ENCODE measurements around the gene ANKS4B.
"Not testable (repeated sequence)": the region's sequence is repeated elsewhere in the genome, so short reads cannot be mapped to it uniquely, and the experiment has no call there.

The ANKS4B gene

GRCh38 chr16:21289789-21290188 is 56.3 kb downstream of the ANKS4B start:
- not testable (repeated sequence) for DNase-seq (ENCODE audit: low spot score)

DNA sequence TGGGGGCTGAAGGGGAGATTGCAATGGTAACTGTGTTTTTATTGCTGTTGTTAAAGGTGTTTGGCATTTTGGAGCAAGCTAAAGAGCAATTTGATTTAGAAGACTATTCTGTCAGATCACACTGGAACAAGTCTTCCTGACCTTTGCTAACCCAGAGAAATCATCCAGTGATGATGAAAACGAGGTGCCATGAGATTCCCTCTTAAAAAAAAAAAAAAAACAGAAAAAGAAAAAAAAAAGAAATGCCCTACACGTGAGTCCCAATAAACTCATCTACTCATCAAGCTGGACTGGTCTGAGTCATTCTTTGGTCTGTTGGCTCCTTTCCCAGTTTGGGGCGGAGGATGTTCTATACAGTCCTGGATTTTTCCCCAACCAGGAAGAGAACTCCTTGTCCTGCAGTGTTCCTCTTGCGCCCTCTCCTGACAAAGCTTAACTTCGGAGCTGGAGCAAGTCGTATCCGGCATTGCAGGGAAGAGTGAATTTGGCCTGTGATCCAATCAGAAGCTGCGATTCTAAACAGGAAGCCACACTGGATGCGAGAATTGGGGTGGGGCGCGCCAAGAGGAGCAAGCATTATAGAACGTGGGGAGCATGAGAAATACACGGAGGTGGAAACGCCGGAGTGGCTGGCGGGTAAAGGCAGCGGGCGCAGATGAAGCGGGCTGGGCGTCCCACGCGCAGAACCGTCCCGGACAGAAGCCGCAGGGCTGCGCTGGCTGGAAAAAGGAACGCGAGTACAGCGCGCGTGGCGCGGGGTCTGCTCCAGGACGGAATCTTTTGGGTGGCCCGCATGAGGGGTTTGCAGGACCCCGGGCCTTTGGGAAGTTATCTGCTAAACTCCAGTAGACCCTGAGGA is 67.0 kb downstream of the ANKS4B start:
- peak; percentile 94 for DNase-seq (ENCODE audit: low spot score)

GRCh38 chr16:21301168-21301894 is 67.8 kb downstream of the ANKS4B start:
- peak; percentile 86 for DNase-seq (ENCODE audit: low spot score)

DNA sequence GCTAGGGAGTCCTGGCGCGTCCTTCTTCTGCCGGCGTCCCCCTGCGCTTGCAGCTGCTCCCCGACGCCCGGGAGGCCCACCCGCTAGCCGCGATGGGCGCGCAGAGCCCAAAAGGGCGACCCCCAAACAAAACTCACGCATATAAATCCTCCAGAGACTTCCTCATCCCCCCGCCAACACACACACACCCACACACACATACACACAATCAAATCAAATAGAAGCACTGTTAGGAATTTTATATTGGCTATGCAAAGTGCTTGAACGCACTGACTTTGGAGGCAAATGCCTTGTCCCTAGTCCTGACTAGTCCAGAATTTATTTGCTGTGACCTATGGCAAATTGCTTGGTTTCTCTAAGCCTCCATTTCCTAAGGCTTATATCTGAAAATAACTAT is 68.4 kb downstream of the ANKS4B start:
- DNase-seq (ENCODE audit: low spot score): no peak

DNA sequence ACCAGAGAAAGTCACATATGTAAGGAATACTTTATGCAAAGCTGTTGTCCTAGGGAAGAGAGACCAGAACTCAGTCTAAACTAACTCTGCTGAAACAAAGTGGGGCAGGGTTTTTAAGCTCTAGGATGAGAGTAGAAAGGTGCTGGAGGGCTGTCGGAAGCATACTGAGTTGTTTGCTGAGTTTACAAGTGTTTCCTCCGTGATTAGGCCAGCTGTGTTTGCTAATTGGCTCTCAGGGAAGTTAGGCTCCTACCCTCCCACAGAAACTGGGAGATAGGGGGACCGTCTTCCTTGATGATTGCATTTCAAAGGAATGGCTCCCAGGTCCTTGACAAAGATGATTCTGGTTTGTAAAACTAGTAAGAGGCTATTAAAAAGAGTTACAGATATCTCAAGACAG is 69.0 kb downstream of the ANKS4B start:
- DNase-seq (ENCODE audit: low spot score): peak; percentile 33

DNA sequence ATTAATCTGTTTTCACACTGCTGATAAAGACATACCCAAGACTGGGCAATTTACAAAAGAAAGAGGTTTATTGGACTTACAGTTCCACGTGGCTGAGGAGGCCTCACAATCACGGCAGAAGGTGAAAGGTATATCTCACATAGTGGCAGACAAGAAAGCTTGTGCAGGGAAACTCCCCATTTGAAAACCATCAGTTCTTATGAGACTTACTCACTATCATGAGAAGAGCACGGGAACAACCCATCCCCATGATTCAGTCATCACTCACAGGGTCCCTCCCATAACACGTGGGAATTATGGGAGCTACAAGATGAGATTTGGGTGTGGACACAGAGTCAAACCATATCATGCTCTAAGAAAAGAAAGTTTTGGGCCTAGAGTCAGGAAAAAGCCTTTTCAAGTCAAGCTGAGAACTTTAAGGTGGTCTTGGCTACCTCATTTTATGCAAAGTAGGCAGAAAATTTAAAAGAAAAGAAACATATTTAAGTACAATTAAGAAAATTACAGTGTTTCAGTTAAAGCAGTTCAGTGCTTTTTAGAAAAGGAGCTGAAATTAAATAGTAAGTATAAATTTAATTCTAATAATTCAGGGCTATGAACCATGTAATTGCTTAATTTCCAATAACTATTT is 69.5 kb downstream of the ANKS4B start:
- no peak for DNase-seq (ENCODE audit: low spot score)

All from iPS-NIHi11 (cell line).